Smooth muscle cell of the brain vasculature (primary cell): Measurements from ENCODE around the gene HSF5.
"Not testable (repeated sequence)": the region's sequence is repeated elsewhere in the genome, so short reads cannot be mapped to it uniquely, and the experiment has no call there.

Experiments
- DNase-seq: peaks from one replicate; pipeline ENCODE4 v3.0.0-alpha.2; 2012; ENCODE audit warnings: low read depth, low spot score

HSF5 gene

GRCh38 chr17:58413684-58414083 lies 74.5 kb downstream of the HSF5 start:
- no peak for DNase-seq

GRCh38 chr17:58412961-58413586 lies 75.1 kb downstream of the HSF5 start:
- no peak for DNase-seq

- DNase-seq, result no peak
Measured at GRCh38 chr17:58412064-58412703, 76.0 kb downstream of the HSF5 start.

- no peak for DNase-seq
Measured at GRCh38 chr17:58411408-58411894, 76.8 kb downstream of the HSF5 start.

DNA sequence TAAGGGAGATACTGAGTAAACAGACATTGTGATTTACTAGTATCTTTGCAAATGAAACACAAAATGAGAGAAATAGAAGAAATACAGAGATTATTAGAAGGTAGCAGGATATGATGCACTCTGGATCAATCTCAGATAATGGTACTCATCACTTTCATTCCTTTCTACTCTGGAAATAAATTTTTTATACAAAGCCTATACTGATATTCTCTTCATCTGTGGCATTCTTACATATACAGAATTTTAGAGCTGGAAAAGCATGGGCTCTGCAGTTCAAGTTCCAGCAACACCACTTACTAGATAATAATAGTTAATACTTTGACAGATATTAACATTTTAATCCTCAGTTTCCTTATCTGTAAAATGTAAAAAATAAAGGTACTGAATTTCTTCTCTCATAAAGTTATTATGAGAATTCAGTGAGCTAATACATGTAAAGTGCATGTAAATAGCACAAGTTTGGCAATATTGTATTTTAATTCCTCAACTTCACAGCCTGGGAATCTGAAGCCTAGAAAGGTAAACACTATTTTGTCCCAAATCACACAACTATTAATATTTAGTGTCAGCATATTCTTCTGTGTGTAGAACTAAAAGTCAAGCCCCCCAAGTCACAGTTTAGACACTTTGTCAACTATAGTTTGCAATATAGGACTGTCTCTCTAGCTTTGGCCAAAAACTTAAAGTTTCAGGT lies 77.3 kb downstream of the HSF5 start:
- no peak for DNase-seq

DNA sequence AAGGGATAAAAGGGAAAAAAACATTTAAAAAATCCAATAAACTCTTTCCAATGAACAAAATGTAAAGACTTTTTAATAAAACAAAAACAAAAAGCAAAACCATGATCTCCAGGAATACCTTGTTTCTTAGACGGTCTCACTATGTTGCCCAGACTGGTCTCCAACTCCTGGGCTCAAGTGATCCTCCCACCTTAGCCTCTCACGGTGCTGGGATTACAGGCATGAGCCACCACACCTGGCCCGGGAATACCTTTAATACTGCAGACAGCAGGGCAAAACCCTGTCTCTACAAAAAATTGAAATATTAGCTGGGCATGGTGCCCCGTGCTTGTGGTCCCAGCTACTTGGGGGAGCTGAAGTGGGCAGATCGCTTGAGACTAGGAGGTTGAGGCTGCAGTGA lies 78.8 kb downstream of the HSF5 start:
- no peak for DNase-seq

- DNase-seq, result no peak
Measured at GRCh38 chr17:58403311-58403710, 84.9 kb downstream of the HSF5 start.

DNA sequence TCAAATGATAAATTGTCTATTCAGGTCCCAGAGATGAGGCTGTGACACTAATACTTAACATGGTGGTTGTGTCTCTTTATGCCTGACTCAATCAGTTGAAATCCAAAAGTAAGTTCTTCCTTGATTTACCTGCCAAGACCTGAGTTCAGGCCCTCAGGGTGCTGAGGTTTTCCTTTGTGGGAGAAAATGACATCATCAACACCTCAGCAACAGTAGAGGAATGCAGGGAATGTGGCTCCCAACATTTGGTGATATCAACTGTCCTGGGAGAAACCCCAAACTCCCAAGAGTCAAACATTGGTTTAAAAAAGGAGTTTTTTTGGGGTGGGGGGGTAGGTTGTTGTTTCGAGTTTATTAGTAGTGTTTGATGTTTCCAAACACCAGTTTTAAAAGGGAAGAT lies 85.5 kb downstream of the HSF5 start:
- DNase-seq, result no peak

- DNase-seq, result no peak
Measured at GRCh38 chr17:58402047-58402446, 86.2 kb downstream of the HSF5 start.

GRCh38 chr17:58401287-58401686 lies 86.9 kb downstream of the HSF5 start:
- no peak for DNase-seq

DNA sequence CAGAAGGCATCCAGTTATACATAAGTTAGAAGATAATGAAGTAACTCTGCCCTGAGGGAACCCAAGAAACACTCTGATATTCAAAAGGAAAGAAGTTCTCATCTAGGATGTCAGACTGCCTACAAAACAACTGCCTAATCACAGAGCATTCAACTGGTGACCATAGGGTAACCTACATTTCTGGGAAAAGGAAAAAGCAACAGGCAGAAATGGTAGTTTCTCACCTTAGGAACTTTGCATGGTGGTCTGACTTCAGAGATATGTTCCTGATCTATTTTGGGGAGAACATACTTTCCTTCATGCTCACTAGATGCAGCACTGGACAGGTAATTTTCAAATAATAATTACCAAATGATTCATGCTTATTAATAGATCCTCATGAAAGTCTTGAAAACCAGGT lies 87.4 kb downstream of the HSF5 start:
- DNase-seq, result no peak

GRCh38 chr17:58399974-58400373 lies 88.2 kb downstream of the HSF5 start:
- no peak for DNase-seq

DNA sequence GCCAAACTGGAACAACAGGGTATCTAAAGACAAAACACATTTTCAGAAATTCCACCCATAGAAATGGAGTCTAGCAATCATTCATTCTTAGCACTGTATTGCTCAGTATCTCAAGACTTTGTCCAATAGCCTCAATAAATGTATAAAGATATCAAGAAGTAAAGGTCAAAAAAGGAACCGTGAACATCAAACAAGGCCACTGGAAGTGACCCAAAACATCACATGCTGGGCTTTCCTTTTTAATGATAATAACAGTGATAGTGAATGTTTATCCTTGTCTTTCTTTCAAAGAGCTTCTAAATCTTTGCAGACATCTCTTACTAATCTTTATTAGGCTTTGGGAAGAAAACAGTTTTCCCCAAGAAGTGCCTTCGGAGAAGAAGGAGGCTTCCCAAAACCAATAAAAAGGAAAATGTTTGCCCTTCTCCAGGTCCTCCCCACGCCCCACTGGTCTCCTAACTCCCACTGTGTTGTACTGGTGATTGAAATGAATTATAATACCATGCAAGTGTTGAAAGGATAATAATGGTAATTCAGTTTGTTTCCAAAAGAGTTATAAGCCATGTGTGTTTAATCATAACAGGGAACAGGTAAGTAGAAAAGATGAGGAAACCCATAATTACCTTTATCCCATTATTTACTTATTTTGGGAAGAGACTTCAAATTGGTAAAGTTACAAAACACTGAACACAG lies 89.5 kb downstream of the HSF5 start:
- no peak for DNase-seq

GRCh38 chr17:58397421-58397820 lies 90.8 kb downstream of the HSF5 start:
- DNase-seq, result not testable (repeated sequence)

DNA sequence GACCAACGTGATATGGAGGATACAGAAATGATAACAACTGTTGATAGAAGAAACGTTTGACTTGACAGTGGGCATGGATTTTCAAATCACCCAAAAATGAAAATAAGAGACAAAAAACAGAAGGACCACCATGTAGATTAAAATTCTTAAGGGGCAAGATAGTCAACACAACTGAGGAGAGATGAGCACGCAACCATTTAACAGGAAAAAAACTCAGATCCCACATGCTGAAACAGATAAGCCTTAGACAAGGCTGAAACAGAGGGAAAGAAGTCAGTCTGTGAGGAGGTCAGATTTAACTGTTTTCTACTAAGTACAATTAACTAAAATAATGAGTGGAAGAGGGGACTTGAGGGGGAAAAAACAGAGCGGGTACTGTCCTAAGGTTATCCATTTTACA lies 92.0 kb downstream of the HSF5 start:
- DNase-seq, result no peak

GRCh38 chr17:58394534-58395223 lies 93.5 kb downstream of the HSF5 start:
- DNase-seq, result no peak

- DNase-seq, result no peak
Measured at GRCh38 chr17:58391302-58391984, 96.8 kb downstream of the HSF5 start.

- no peak for DNase-seq
Measured at GRCh38 chr17:58390884-58391283, 97.3 kb downstream of the HSF5 start.

- DNase-seq, result no peak
Measured at GRCh38 chr17:58388302-58389190, 99.7 kb downstream of the HSF5 start.

DNA sequence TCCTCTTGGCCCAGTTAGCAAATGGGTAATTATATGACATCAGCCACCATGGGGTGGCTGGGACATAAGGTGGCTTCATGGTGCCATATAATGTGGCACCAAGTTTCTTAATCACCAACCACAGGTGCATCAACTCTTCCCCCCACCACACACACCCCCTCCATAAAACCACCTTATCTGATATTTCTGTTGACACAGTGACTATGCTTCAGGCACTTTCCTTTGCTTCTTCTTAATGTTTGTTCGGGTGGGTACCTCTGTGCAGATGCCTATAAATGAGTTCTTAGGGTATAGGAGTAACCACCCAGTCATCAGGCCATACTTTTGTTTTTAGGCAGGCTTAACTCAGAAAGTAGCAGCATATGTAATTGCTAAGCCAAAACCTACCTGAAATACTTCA lies 100.4 kb downstream of the HSF5 start:
- no peak for DNase-seq
